Endodermal cell (in vitro differentiated cells): ENCODE data around the gene PLXNA2. TPM values are rescaled to one million over a fixed set of nuclear protein-coding genes. Genes with fewer than 3 reads are reported as not detected.

ENCODE experiments used
- DNase-seq: peaks from one replicate; pipeline ENCODE4 v3.0.0-alpha.2; 2017
- H3K27ac ChIP-seq: 2 replicates; pipeline ENCODE4 v1.5.1; 2013; ENCODE audit warnings: mild to moderate bottlenecking, low read depth, low read length, moderate library complexity
- H3K27me3 ChIP-seq: 2 replicates; pipeline ENCODE4 v1.6.1; 2013; ENCODE audit warnings: mild to moderate bottlenecking, low read length, moderate library complexity; ENCODE audit not compliant: insufficient read depth, control insufficient read depth, poor library complexity, severe bottlenecking
- H3K36me3 ChIP-seq: 2 replicates; pipeline ENCODE4 v1.7.0; 2013; ENCODE audit warnings: mild to moderate bottlenecking, low read length, moderate library complexity; ENCODE audit not compliant: control insufficient read depth, insufficient read depth
- H3K4me1 ChIP-seq: one replicate; pipeline ENCODE4 v1.7.0; 2013; ENCODE audit warnings: low read length; ENCODE audit not compliant: control insufficient read depth, insufficient read depth
- H3K4me3 ChIP-seq: 2 replicates; pipeline ENCODE4 v1.5.1; 2013; ENCODE audit warnings: mild to moderate bottlenecking, low read length, moderate library complexity
- H3K9ac ChIP-seq: 2 replicates; pipeline ENCODE4 v1.6.1; 2013; ENCODE audit warnings: mild to moderate bottlenecking, low read length, moderate library complexity; ENCODE audit not compliant: poor library complexity, severe bottlenecking; ENCODE audit errors: extremely low read depth
- H3K9me3 ChIP-seq: 2 replicates; pipeline ENCODE4 v1.6.1; 2013; ENCODE audit warnings: mild to moderate bottlenecking, low read length, moderate library complexity; ENCODE audit not compliant: control insufficient read depth
- H3K27ac Mint-ChIP-seq: 2 replicates; pipeline ENCODE4 v1.8.0; 2020; ENCODE audit warnings: mixed read lengths
- H3K27me3 Mint-ChIP-seq: 2 replicates; pipeline ENCODE4 v1.8.0; 2021; ENCODE audit warnings: mild to moderate bottlenecking, mixed read lengths; ENCODE audit not compliant: insufficient read depth
- H3K36me3 Mint-ChIP-seq: 2 replicates; pipeline ENCODE4 v1.8.0; 2020; ENCODE audit warnings: low read depth, mixed read lengths
- H3K4me1 Mint-ChIP-seq: 2 replicates; pipeline ENCODE4 v1.8.0; 2020; ENCODE audit warnings: mixed read lengths
- H3K4me3 Mint-ChIP-seq: 2 replicates; pipeline ENCODE4 v1.8.0; 2020; ENCODE audit warnings: mild to moderate bottlenecking, moderate library complexity, mixed read lengths
- H3K9me3 Mint-ChIP-seq: 2 replicates; pipeline ENCODE4 v1.8.0; 2020; ENCODE audit warnings: mild to moderate bottlenecking, mixed read lengths
- WGBS, 2 experiments: methylation state at CpG; one replicate each; pipeline versions ENCODE4 v1.1.5 to v1.1.7; 2013; ENCODE audit warnings: missing lambda C conversion rate in 2 of 2, mixed read lengths in 1 of 2; ENCODE audit not compliant: insufficient coverage in 1 of 2, insufficient read length in 1 of 2; 5-methylcytosine and 5-hydroxymethylcytosine counted together
- total RNA-seq, 2 donors: library from RNA; stranded (reverse); fragmentation: NEBNext Ultra II Directional in 1 of 2; extraction: Animal tissue kit (Norgen Biotek cat#: 25700) in 1 of 2; gene quantifications; 2 replicates in 1 of 2; 3 replicates in 1 of 2; pipeline ENCODE4 v1.2.1, GENCODE V29; 2021
- TF ChIP-seq, protein P1 (sequence below): fragments of 200-600 bp; sonication (generic); conservative IDR thresholded peaks from 2 replicates; pipeline ENCODE4 v1.5.0; 2021; ENCODE audit warnings: antibody characterized with exemption, mild to moderate bottlenecking

Gene PLXNA2
- total RNA-seq, 2 donors from 2014 or later: 61.2 to 86.1 TPM

DNA sequence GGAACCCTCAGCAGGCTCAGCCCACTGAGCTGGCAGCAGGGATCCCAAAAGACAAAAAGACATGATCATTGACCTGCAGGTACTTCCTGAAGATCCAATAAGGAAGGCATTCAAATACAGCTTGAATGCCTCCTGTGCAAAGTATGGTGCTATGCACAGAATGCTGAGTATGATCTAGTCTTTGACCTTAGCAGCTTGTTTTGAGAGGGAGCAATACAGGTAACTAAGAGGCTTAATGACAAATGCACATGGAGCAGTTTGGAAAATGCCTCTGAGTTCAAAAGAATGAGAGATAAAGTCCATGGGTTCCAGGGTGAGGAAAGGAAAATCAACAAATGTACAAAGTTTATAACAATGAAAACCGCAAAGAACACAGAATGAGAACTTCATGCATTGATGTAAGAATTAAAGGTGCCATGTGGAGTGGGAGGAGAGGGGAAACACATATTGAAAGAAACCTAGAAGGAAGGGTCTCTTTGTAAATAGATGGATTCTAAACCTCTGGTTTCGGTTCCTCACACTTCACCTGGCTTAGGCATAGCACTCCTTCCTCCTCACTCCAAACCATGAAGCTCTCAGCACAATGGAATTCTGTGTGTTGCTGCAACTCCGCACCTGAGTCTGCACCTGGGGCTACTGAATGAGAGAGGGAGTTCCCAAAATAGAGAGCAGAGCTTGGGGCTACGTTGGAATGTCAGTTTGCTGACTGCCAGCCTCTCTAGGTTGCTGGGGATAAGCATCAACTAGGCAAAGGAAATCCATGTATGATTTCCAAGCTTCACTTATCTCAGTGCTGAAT is 77.6 kb downstream of the PLXNA2 start:
- WGBS, 2 experiments: 88 to 100% methylated on average over 2 to 4 of the region's 4 CpGs
- Mint-ChIP-seq H3K4me1 (peaks cover 80% of the 10 kb centered on the region), H3K27ac (peak overlapping the region; percentile 4), H3K4me3 (no peak overlapping the region), H3K27me3 (no peaks in the 10 kb centered on the region), H3K36me3 (peaks cover 15% of the 10 kb centered on the region), H3K9me3 (no peaks in the 10 kb centered on the region)
- Histone ChIP-seq H3K4me3 (no peak overlapping the region), H3K36me3 (peaks cover 90% of the 10 kb centered on the region), H3K27ac (no peak overlapping the region), H3K9me3 (no peaks in the 10 kb centered on the region), H3K27me3 (no peaks in the 10 kb centered on the region), H3K4me1 (peaks cover 60% of the 10 kb centered on the region), H3K9ac (no peak overlapping the region)
- DNase-seq: no peak
- TF ChIP-seq, protein P1, sequence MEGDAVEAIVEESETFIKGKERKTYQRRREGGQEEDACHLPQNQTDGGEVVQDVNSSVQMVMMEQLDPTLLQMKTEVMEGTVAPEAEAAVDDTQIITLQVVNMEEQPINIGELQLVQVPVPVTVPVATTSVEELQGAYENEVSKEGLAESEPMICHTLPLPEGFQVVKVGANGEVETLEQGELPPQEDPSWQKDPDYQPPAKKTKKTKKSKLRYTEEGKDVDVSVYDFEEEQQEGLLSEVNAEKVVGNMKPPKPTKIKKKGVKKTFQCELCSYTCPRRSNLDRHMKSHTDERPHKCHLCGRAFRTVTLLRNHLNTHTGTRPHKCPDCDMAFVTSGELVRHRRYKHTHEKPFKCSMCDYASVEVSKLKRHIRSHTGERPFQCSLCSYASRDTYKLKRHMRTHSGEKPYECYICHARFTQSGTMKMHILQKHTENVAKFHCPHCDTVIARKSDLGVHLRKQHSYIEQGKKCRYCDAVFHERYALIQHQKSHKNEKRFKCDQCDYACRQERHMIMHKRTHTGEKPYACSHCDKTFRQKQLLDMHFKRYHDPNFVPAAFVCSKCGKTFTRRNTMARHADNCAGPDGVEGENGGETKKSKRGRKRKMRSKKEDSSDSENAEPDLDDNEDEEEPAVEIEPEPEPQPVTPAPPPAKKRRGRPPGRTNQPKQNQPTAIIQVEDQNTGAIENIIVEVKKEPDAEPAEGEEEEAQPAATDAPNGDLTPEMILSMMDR: no peak

DNA sequence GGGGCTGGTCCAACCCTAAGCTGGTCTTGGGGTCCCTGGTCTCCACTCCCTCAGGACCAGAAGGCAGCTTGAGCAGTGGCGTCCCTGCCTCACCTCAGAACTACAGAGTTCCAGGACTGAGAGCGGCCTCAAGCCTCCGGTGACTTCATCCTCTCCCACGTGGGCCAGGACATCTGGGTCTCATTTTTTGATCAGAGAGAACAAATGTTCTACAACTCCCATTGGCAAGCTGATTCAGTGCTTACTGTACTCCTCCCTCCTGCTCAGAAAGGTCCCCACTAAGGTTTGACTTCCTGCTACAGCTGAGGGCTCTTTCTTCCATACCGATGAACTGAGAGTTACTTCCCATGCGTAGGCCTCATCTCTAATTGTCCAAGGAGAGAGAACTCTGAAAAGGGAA is 78.5 kb downstream of the PLXNA2 start:
- no peak overlapping the region for H3K27ac ChIP-seq
- no peaks in the 10 kb centered on the region for H3K9me3 ChIP-seq
- peaks cover 87% of the 10 kb centered on the region for H3K4me1 Mint-ChIP-seq
- no peak overlapping the region for H3K4me3 ChIP-seq
- H3K9ac ChIP-seq: no peak overlapping the region
- no peak for DNase-seq
- no peak overlapping the region for H3K27ac Mint-ChIP-seq
- no peak overlapping the region for H3K4me3 Mint-ChIP-seq
- H3K36me3 Mint-ChIP-seq: peaks cover 10% of the 10 kb centered on the region
- H3K4me1 ChIP-seq: peaks cover 68% of the 10 kb centered on the region
- TF ChIP-seq, protein P1: no peak
- no peaks in the 10 kb centered on the region for H3K27me3 Mint-ChIP-seq
- no peaks in the 10 kb centered on the region for H3K9me3 Mint-ChIP-seq
- 94 to 98% methylated on average over 6 of the region's 6 CpGs for WGBS, 2 experiments
- peaks cover 90% of the 10 kb centered on the region for H3K36me3 ChIP-seq
- H3K27me3 ChIP-seq: no peaks in the 10 kb centered on the region

DNA sequence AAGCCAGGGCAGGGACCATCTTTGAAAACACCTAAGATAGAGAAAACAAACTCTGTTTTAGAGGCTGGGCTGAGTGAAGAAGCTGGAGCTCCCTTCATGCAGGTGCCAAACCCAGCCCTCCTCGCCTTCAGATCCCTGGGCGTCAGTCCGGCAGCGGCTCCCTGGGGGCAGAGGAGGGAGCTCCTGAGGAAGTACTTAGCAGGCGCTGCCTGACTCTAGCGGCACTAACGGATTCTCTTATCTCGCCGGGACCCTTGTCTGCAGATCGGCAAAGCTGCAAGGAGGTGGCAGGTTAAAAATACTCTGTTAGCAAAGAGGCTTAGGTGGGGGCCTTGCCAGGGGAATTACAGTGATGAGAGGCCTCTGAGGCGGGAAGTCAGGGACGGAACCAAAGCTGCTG is 79.6 kb downstream of the PLXNA2 start:
- TF ChIP-seq, protein P1: peak; percentile 15
- no peaks in the 10 kb centered on the region for H3K9me3 Mint-ChIP-seq
- H3K36me3 Mint-ChIP-seq: peaks cover 10% of the 10 kb centered on the region

More for the DNA sequence above, 79.6 kb downstream of the PLXNA2 start:
- DNase-seq: no peak
- Histone ChIP-seq H3K9me3 (no peaks in the 10 kb centered on the region), H3K27ac (no peak overlapping the region), H3K4me3 (no peak overlapping the region), H3K9ac (no peak overlapping the region), H3K36me3 (peaks cover 90% of the 10 kb centered on the region), H3K27me3 (no peaks in the 10 kb centered on the region), H3K4me1 (peaks cover 71% of the 10 kb centered on the region)
- H3K4me1 Mint-ChIP-seq: peaks cover 92% of the 10 kb centered on the region
- 71 to 92% methylated on average over 9 to 12 of the region's 12 CpGs for WGBS, 2 experiments
- H3K4me3 Mint-ChIP-seq: no peak overlapping the region
- H3K27ac Mint-ChIP-seq: no peak overlapping the region
- H3K27me3 Mint-ChIP-seq: no peaks in the 10 kb centered on the region
